HEK293 (cell line): Measurements from ENCODE around the gene ZNF672.

Experiments
- CTCF ChIA-PET: fragments of 350-600 bp; formaldehyde crosslinking; extraction: SDS; loops from one replicate; lab custom pipeline; 2021; ENCODE audit warnings: antibody characterized with exemption; lab: Yijun Ruan, JAX
- POLR2A ChIA-PET: fragments of 300-600 bp; formaldehyde crosslinking; extraction: SDS; loops from one replicate; lab custom pipeline; 2020; ENCODE audit warnings: antibody characterized with exemption, inconsistent platforms; lab: Yijun Ruan, JAX
- H3K27ac ChIP-seq: fragments of 200-500 bp; sonication (Bioruptor generic); 2 replicates; pipeline ENCODE4 v1.5.1; 2014; ENCODE audit warnings: low read depth, low read length, control low read depth, inconsistent platforms; ENCODE audit errors: extremely low read depth
- H3K36me3 ChIP-seq, 2 experiments: fragments of 200-500 bp in 1 of 2; sonication (Bioruptor generic) in 1 of 2; 1 replicate in 1 of 2; 2 replicates in 1 of 2; pipeline ENCODE4 v1.5.1; 2014 to 2017; ENCODE audit warnings: inconsistent platforms in 2 of 2, low read length in 2 of 2; ENCODE audit not compliant: control insufficient read depth in 2 of 2, insufficient read depth in 1 of 2
- H3K4me1 ChIP-seq: fragments of 200-500 bp; sonication (Bioruptor generic); 2 replicates; pipeline ENCODE4 v1.5.1; 2014; ENCODE audit warnings: mild to moderate bottlenecking, low read length, inconsistent platforms; ENCODE audit not compliant: control insufficient read depth, insufficient read depth
- H3K4me3 ChIP-seq: 2 replicates; pipeline ENCODE4 v1.5.1; 2011; ENCODE audit warnings: low read depth, mild to moderate bottlenecking, control low read depth, low read length, moderate library complexity
- H3K9me3 ChIP-seq: fragments of 200-500 bp; sonication (Bioruptor generic); 2 replicates; pipeline ENCODE4 v1.5.1; 2014; ENCODE audit warnings: low read depth, low read length, inconsistent platforms; ENCODE audit not compliant: control insufficient read depth, insufficient read depth
- ATF2 ChIP-seq: fragments of 450-650 bp; formaldehyde crosslinking; IDR thresholded peaks from 2 replicates; pipeline ENCODE4 v1.5.1; 2016; ENCODE audit warnings: missing biosample characterization, missing genetic modification characterization, low read depth
- BCL11B ChIP-seq: fragments of 450-650 bp; formaldehyde crosslinking; IDR thresholded peaks from 2 replicates; pipeline ENCODE4 v1.5.1; 2016; ENCODE audit warnings: low read depth, missing biosample characterization, missing genetic modification characterization
- GLIS1 ChIP-seq: fragments of 450-650 bp; formaldehyde crosslinking; IDR thresholded peaks from 2 replicates; pipeline ENCODE4 v1.5.1; 2016; ENCODE audit warnings: missing biosample characterization, missing genetic modification characterization
- IKZF3 ChIP-seq: fragments of 450-650 bp; IDR thresholded peaks from 2 replicates; pipeline ENCODE4 v1.5.0; 2018; ENCODE audit warnings: missing biosample characterization, mild to moderate bottlenecking, missing genetic modification characterization, moderate library complexity
- SCRT2 ChIP-seq: fragments of 450-650 bp; formaldehyde crosslinking; IDR thresholded peaks from 2 replicates; pipeline ENCODE4 v1.5.1; 2016; ENCODE audit warnings: missing biosample characterization, missing genetic modification characterization
- SP2 ChIP-seq: fragments of 450-650 bp; formaldehyde crosslinking; IDR thresholded peaks from 2 replicates; pipeline ENCODE4 v1.5.1; 2016; ENCODE audit warnings: missing biosample characterization, missing genetic modification characterization
- ZBTB21 ChIP-seq: fragments of 450-650 bp; formaldehyde crosslinking; IDR thresholded peaks from 2 replicates; pipeline ENCODE4 v1.5.1; 2017; ENCODE audit warnings: missing biosample characterization, missing genetic modification characterization
- ZBTB26 ChIP-seq: fragments of 450-650 bp; formaldehyde crosslinking; optimal IDR thresholded peaks from 2 replicates; pipeline ENCODE3; 2016; ENCODE audit warnings: missing biosample characterization, mild to moderate bottlenecking, missing genetic modification characterization
- ZEB2 ChIP-seq: fragments of 450-650 bp; formaldehyde crosslinking; IDR thresholded peaks from 2 replicates; pipeline ENCODE4 v1.5.1; 2016; ENCODE audit warnings: missing biosample characterization, missing genetic modification characterization
- ZNF148 ChIP-seq: fragments of 450-650 bp; formaldehyde crosslinking; IDR thresholded peaks from 2 replicates; pipeline ENCODE4 v1.5.0; 2017; ENCODE audit warnings: missing biosample characterization, missing genetic modification characterization, borderline replicate concordance
- ZNF174 ChIP-seq: fragments of 450-650 bp; formaldehyde crosslinking; IDR thresholded peaks from 2 replicates; pipeline ENCODE4 v1.5.0; 2017; ENCODE audit warnings: missing biosample characterization, mild to moderate bottlenecking, missing genetic modification characterization
- ZNF211 ChIP-seq: fragments of 450-650 bp; formaldehyde crosslinking; IDR thresholded peaks from 2 replicates; pipeline ENCODE4 v1.5.1; 2016; ENCODE audit warnings: low read depth, missing biosample characterization, missing genetic modification characterization
- ZNF23 ChIP-seq: fragments of 450-650 bp; formaldehyde crosslinking; IDR thresholded peaks from 2 replicates; pipeline ENCODE4 v1.5.1; 2016; ENCODE audit warnings: missing biosample characterization, missing genetic modification characterization, borderline replicate concordance
- ZNF24 ChIP-seq: fragments of 450-650 bp; formaldehyde crosslinking; IDR thresholded peaks from 2 replicates; pipeline ENCODE4 v1.5.1; 2016; ENCODE audit warnings: missing biosample characterization, missing genetic modification characterization
- ZNF366 ChIP-seq: fragments of 450-650 bp; formaldehyde crosslinking; conservative IDR thresholded peaks from 2 replicates; pipeline ENCODE4 v1.5.1; 2016; ENCODE audit warnings: missing biosample characterization, missing genetic modification characterization
- ZNF501 ChIP-seq: fragments of 450-650 bp; formaldehyde crosslinking; IDR thresholded peaks from 2 replicates; pipeline ENCODE4 v1.5.1; 2016; ENCODE audit warnings: missing biosample characterization, missing genetic modification characterization
- ZNF544 ChIP-seq: fragments of 450-650 bp; formaldehyde crosslinking; IDR thresholded peaks from 2 replicates; pipeline ENCODE4 v1.5.0; 2017; ENCODE audit warnings: missing biosample characterization, missing genetic modification characterization
- ZNF629 ChIP-seq: fragments of 450-650 bp; formaldehyde crosslinking; IDR thresholded peaks from 2 replicates; pipeline ENCODE4 v1.5.1; 2017; ENCODE audit warnings: missing biosample characterization, missing genetic modification characterization
- ZNF660 ChIP-seq: fragments of 450-650 bp; IDR thresholded peaks from 2 replicates; pipeline ENCODE4 v1.5.1; 2018; ENCODE audit warnings: missing biosample characterization, mild to moderate bottlenecking, missing genetic modification characterization
- ZNF768 ChIP-seq: fragments of 450-650 bp; formaldehyde crosslinking; IDR thresholded peaks from 2 replicates; pipeline ENCODE4 v1.5.1; 2018; ENCODE audit warnings: missing biosample characterization, mild to moderate bottlenecking, missing genetic modification characterization
- ZNF785 ChIP-seq: fragments of 450-650 bp; formaldehyde crosslinking; IDR thresholded peaks from 2 replicates; pipeline ENCODE4 v1.5.1; 2016; ENCODE audit warnings: missing biosample characterization, missing genetic modification characterization
- ZNF843 ChIP-seq: fragments of 450-650 bp; formaldehyde crosslinking; IDR thresholded peaks from 2 replicates; pipeline ENCODE4 v1.5.1; 2016; ENCODE audit warnings: missing biosample characterization, missing genetic modification characterization

ZNF672 gene

GRCh38 chr1:248873409-248873992, 35.5 kb downstream of the ZNF672 start (continued):
- TF ChIP-seq ZEB2 (tag by site-specific recombination) (0 out of 2 replicates have a peak, but pooled peaks have one; percentile 34), ZNF23 (tag by site-specific recombination) (no peak), ZNF174 (no peak), ZNF544 (tag by site-specific recombination) (no peak), ZNF24 (tag by site-specific recombination) (no peak), ZBTB26 (tag by site-specific recombination) (peak; percentile 55), ZNF148 (tag by site-specific recombination) (no peak), ZNF843 (no peak)

DNA sequence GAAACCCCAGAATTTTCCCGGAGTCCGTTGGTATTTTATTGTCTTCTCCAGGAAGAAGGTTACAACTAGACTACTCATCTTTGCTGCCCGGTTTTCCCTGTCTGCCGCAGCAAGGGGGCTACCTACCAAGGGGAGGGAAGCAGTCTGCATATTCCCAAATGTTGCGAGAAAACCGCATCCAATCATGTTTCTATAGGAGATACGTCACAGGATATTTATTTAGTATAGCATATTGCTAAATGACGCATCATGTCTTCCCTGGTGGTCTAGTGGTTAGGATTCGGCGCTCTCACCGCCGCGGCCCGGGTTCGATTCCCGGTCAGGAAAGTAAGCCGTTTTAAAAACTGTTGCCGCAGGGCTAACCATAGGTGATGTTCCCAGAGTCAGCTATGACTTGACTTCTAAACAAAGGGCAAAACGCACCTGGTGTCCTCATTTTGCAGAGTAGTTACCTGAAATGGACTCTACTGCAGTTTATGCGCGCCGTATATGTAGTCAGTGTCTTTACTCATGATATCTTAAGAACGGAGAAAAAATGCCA, 36.0 kb downstream of the ZNF672 start:
- TF ChIP-seq ZNF501 (tag by site-specific recombination) = no peak
- peak; percentile 79 for TF ChIP-seq IKZF3
- 0 out of 2 replicates have a peak, but pooled peaks have one; percentile 18 for TF ChIP-seq ZNF660
- TF ChIP-seq ZNF785 (tag by site-specific recombination) = no peak
- TF ChIP-seq ZNF366 (tag by site-specific recombination) = peak; percentile 53
- TF ChIP-seq BCL11B (tag by site-specific recombination) = no peak
- TF ChIP-seq ZNF211 (tag by site-specific recombination) = no peak
- TF ChIP-seq ZEB2 (tag by site-specific recombination) = 0 out of 2 replicates have a peak, but pooled peaks have one; percentile 23
- peak; percentile 15; the same call in 1 of the 2 replicates for TF ChIP-seq SP2
- peak; percentile 67; the same call in 1 of the 2 replicates for TF ChIP-seq ZBTB21 (tag by site-specific recombination)
- TF ChIP-seq ZNF768 (tag by site-specific recombination) = no peak
- TF ChIP-seq GLIS1 (tag by site-specific recombination) = peak; percentile 15; the same call in 1 of the 2 replicates
- TF ChIP-seq ZNF629 (tag by site-specific recombination) = peak; percentile 83
- peak; percentile 50; the same call in 1 of the 2 replicates for TF ChIP-seq SCRT2
- TF ChIP-seq ATF2 (tag by site-specific recombination) = peak; percentile 36; the same call in 1 of the 2 replicates

More for the DNA sequence above, 36.0 kb downstream of the ZNF672 start:
- peak overlapping the region; percentile 40 for H3K4me3 ChIP-seq
- H3K36me3 ChIP-seq = no peaks in the 10 kb centered on the region
- POLR2A ChIA-PET = interaction anchor here (0.9 kb wide), 1 partner anchor 36 kb away, joined by 4 read pairs; the partner anchor contains the start of gene ZNF672
- no peaks in the 10 kb centered on the region for H3K4me1 ChIP-seq
- CTCF ChIA-PET = interaction anchor here (0.7 kb wide), 2 partner anchors 13 to 18 kb away, joined by 3 to 6 read pairs; no protein-coding TSS in a partner anchor
- no peaks in the 10 kb centered on the region for H3K9me3 ChIP-seq
- H3K27ac ChIP-seq = no peak overlapping the region
